ENCODE results near the gene PROX1.

The PROX1 gene

GRCh38 chr1:213982672-213983492 lies 4.9 kb upstream of the PROX1 start:
- Histone ChIP-seq H3K4me3 (ENCODE audit: low read depth, low read length) (peak overlapping the region; percentile 79), H3K9me3 (ENCODE audit: control insufficient read depth, insufficient read depth, low read length) (no peaks in the 10 kb centered on the region), H3K9ac (ENCODE audit: low read depth, low read length) (no peak overlapping the region), H3K27me3 (ENCODE audit: control insufficient read depth, insufficient read depth, low read length) (peaks cover 83% of the 10 kb centered on the region), H3K36me3 (ENCODE audit: control insufficient read depth, insufficient read depth, low read length) (no peaks in the 10 kb centered on the region), H3K4me1 (ENCODE audit: control insufficient read depth, insufficient read depth, low read length) (peaks cover 20% of the 10 kb centered on the region)

- Histone ChIP-seq H3K9ac (ENCODE audit: low read depth, low read length) (no peak overlapping the region), H3K36me3 (ENCODE audit: control insufficient read depth, insufficient read depth, low read length) (no peaks in the 10 kb centered on the region), H3K4me3 (ENCODE audit: low read depth, low read length) (peak overlapping the region; percentile 79), H3K4me1 (ENCODE audit: control insufficient read depth, insufficient read depth, low read length) (peaks cover 20% of the 10 kb centered on the region), H3K9me3 (ENCODE audit: control insufficient read depth, insufficient read depth, low read length) (no peaks in the 10 kb centered on the region), H3K27me3 (ENCODE audit: control insufficient read depth, insufficient read depth, low read length) (peaks cover 74% of the 10 kb centered on the region)
These were observed 4.0 kb upstream of the PROX1 start for GRCh38 chr1:213983493-213984386.

GRCh38 chr1:213984387-213985208 lies 3.2 kb upstream of the PROX1 start:
- Histone ChIP-seq H3K9ac (ENCODE audit: low read depth, low read length) (no peak overlapping the region), H3K27me3 (ENCODE audit: control insufficient read depth, insufficient read depth, low read length) (peaks cover 69% of the 10 kb centered on the region), H3K36me3 (ENCODE audit: control insufficient read depth, insufficient read depth, low read length) (no peaks in the 10 kb centered on the region), H3K4me1 (ENCODE audit: control insufficient read depth, insufficient read depth, low read length) (peaks cover 18% of the 10 kb centered on the region), H3K4me3 (ENCODE audit: low read depth, low read length) (peak overlapping the region; percentile 79), H3K9me3 (ENCODE audit: control insufficient read depth, insufficient read depth, low read length) (no peaks in the 10 kb centered on the region)

- Histone ChIP-seq H3K4me3 (ENCODE audit: low read depth, low read length) (peak overlapping the region; percentile 52), H3K27me3 (ENCODE audit: control insufficient read depth, insufficient read depth, low read length) (peaks cover 75% of the 10 kb centered on the region), H3K4me1 (ENCODE audit: control insufficient read depth, insufficient read depth, low read length) (peaks cover 20% of the 10 kb centered on the region), H3K9ac (ENCODE audit: low read depth, low read length) (no peak overlapping the region), H3K9me3 (ENCODE audit: control insufficient read depth, insufficient read depth, low read length) (no peaks in the 10 kb centered on the region), H3K36me3 (ENCODE audit: control insufficient read depth, insufficient read depth, low read length) (no peaks in the 10 kb centered on the region)
These were observed 2.4 kb upstream of the PROX1 start for GRCh38 chr1:213985209-213986019.

- H3K9me3 ChIP-seq (ENCODE audit: control insufficient read depth, insufficient read depth, low read length) = no peaks in the 10 kb centered on the region
- no peak overlapping the region for H3K9ac ChIP-seq (ENCODE audit: low read depth, low read length)
- peaks cover 74% of the 10 kb centered on the region for H3K27me3 ChIP-seq (ENCODE audit: control insufficient read depth, insufficient read depth, low read length)
- H3K4me1 ChIP-seq (ENCODE audit: control insufficient read depth, insufficient read depth, low read length) = peaks cover 22% of the 10 kb centered on the region
- no peaks in the 10 kb centered on the region for H3K36me3 ChIP-seq (ENCODE audit: control insufficient read depth, insufficient read depth, low read length)
- no peak overlapping the region for H3K4me3 ChIP-seq (ENCODE audit: low read depth, low read length)
These were observed 1.5 kb upstream of the PROX1 start for GRCh38 chr1:213986020-213986924.

GRCh38 chr1:213986925-213987250 lies 885 bp upstream of the PROX1 start:
- H3K36me3 ChIP-seq (ENCODE audit: control insufficient read depth, insufficient read depth, low read length) = no peaks in the 10 kb centered on the region
- peaks cover 18% of the 10 kb centered on the region for H3K4me1 ChIP-seq (ENCODE audit: control insufficient read depth, insufficient read depth, low read length)
- peak overlapping the region; percentile 48 for H3K4me3 ChIP-seq (ENCODE audit: low read depth, low read length)
- no peak overlapping the region for H3K9ac ChIP-seq (ENCODE audit: low read depth, low read length)
- H3K9me3 ChIP-seq (ENCODE audit: control insufficient read depth, insufficient read depth, low read length) = no peaks in the 10 kb centered on the region
- H3K27me3 ChIP-seq (ENCODE audit: control insufficient read depth, insufficient read depth, low read length) = peaks cover 67% of the 10 kb centered on the region

- H3K27me3 ChIP-seq (ENCODE audit: control insufficient read depth, insufficient read depth, low read length) = peaks cover 62% of the 10 kb centered on the region
- no peak overlapping the region for H3K9ac ChIP-seq (ENCODE audit: low read depth, low read length)
These were observed 299 bp upstream of the PROX1 start for GRCh38 chr1:213987422-213987926.

GRCh38 chr1:213988507-213989001 lies 781 bp downstream of the PROX1 start:
- Histone ChIP-seq H3K36me3 (ENCODE audit: control insufficient read depth, insufficient read depth, low read length) (no peaks in the 10 kb centered on the region), H3K4me1 (ENCODE audit: control insufficient read depth, insufficient read depth, low read length) (peaks cover 14% of the 10 kb centered on the region), H3K4me3 (ENCODE audit: low read depth, low read length) (peak overlapping the region; percentile 64), H3K9ac (ENCODE audit: low read depth, low read length) (no peak overlapping the region), H3K9me3 (ENCODE audit: control insufficient read depth, insufficient read depth, low read length) (no peaks in the 10 kb centered on the region), H3K27me3 (ENCODE audit: control insufficient read depth, insufficient read depth, low read length) (peaks cover 55% of the 10 kb centered on the region)

More at GRCh38 chr1:213987422-213987926, 299 bp upstream of the PROX1 start:
- H3K4me3 ChIP-seq (ENCODE audit: low read depth, low read length) = peak overlapping the region; percentile 64
- H3K4me1 ChIP-seq (ENCODE audit: control insufficient read depth, insufficient read depth, low read length) = peaks cover 14% of the 10 kb centered on the region
- H3K36me3 ChIP-seq (ENCODE audit: control insufficient read depth, insufficient read depth, low read length) = no peaks in the 10 kb centered on the region
- no peaks in the 10 kb centered on the region for H3K9me3 ChIP-seq (ENCODE audit: control insufficient read depth, insufficient read depth, low read length)

GRCh38 chr1:213989002-213989855 lies 1.5 kb downstream of the PROX1 start:
- no peaks in the 10 kb centered on the region for H3K9me3 ChIP-seq (ENCODE audit: control insufficient read depth, insufficient read depth, low read length)
- peak overlapping the region; percentile 64 for H3K4me3 ChIP-seq (ENCODE audit: low read depth, low read length)
- H3K27me3 ChIP-seq (ENCODE audit: control insufficient read depth, insufficient read depth, low read length) = peaks cover 48% of the 10 kb centered on the region
- H3K4me1 ChIP-seq (ENCODE audit: control insufficient read depth, insufficient read depth, low read length) = peaks cover 19% of the 10 kb centered on the region
- H3K36me3 ChIP-seq (ENCODE audit: control insufficient read depth, insufficient read depth, low read length) = no peaks in the 10 kb centered on the region
- no peak overlapping the region for H3K9ac ChIP-seq (ENCODE audit: low read depth, low read length)

Data from iPS-15b (cell line).